ENCODE results near the gene VPS39.

Gene VPS39

DNA sequence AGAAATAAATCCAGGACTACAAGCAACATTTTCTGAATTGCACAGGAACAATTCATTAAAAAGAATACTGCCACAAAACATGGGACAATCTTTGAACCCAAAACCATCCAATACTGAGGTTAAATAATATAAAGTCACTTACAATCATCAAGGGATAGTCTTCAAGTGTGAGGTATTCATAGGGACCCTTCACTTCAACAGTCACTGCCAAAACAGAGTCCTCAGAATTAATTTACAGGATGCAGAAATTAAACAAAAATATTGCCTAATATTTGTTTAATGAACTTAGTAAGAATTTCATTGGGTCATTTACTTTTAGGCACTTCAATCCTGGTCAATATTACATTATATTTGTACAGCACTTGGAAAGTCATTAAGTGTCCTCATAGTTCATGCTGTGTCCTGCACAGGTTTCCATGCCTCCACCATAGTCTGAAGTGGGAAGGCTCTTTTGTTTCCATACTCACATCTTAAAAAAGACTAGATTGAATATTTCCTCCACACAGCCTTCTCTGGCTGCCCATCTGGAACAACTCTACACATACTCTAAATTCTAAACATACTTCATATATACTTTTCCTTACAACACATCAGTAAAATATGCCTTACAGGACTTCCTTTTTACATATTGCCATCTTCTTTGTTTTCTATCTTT is 31.6 kb upstream of the VPS39 start:
- Histone ChIP-seq H3K27me3 (ENCODE audit: insufficient read depth, poor library complexity, severe bottlenecking) (no peaks in the 10 kb centered on the region), H3K4me3 (replicated peaks; ENCODE audit: insufficient read depth, low read length) (no peak overlapping the region), H3K27ac (replicated peaks) (no peak overlapping the region)
- no peak for DNase-seq (ENCODE audit: low read depth in 1 of 2, low spot score in 1 of 2)
- TF ChIP-seq GABPA (IDR thresholded peaks at IDR 0.05; ENCODE audit: low read depth), result no peak
- TF ChIP-seq, protein P1, sequence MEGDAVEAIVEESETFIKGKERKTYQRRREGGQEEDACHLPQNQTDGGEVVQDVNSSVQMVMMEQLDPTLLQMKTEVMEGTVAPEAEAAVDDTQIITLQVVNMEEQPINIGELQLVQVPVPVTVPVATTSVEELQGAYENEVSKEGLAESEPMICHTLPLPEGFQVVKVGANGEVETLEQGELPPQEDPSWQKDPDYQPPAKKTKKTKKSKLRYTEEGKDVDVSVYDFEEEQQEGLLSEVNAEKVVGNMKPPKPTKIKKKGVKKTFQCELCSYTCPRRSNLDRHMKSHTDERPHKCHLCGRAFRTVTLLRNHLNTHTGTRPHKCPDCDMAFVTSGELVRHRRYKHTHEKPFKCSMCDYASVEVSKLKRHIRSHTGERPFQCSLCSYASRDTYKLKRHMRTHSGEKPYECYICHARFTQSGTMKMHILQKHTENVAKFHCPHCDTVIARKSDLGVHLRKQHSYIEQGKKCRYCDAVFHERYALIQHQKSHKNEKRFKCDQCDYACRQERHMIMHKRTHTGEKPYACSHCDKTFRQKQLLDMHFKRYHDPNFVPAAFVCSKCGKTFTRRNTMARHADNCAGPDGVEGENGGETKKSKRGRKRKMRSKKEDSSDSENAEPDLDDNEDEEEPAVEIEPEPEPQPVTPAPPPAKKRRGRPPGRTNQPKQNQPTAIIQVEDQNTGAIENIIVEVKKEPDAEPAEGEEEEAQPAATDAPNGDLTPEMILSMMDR (IDR thresholded peaks at IDR 0.05; ENCODE audit: insufficient read depth, low read length), result no peak
- TF ChIP-seq, protein P2, sequence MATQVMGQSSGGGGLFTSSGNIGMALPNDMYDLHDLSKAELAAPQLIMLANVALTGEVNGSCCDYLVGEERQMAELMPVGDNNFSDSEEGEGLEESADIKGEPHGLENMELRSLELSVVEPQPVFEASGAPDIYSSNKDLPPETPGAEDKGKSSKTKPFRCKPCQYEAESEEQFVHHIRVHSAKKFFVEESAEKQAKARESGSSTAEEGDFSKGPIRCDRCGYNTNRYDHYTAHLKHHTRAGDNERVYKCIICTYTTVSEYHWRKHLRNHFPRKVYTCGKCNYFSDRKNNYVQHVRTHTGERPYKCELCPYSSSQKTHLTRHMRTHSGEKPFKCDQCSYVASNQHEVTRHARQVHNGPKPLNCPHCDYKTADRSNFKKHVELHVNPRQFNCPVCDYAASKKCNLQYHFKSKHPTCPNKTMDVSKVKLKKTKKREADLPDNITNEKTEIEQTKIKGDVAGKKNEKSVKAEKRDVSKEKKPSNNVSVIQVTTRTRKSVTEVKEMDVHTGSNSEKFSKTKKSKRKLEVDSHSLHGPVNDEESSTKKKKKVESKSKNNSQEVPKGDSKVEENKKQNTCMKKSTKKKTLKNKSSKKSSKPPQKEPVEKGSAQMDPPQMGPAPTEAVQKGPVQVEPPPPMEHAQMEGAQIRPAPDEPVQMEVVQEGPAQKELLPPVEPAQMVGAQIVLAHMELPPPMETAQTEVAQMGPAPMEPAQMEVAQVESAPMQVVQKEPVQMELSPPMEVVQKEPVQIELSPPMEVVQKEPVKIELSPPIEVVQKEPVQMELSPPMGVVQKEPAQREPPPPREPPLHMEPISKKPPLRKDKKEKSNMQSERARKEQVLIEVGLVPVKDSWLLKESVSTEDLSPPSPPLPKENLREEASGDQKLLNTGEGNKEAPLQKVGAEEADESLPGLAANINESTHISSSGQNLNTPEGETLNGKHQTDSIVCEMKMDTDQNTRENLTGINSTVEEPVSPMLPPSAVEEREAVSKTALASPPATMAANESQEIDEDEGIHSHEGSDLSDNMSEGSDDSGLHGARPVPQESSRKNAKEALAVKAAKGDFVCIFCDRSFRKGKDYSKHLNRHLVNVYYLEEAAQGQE (IDR thresholded peaks at IDR 0.05; ENCODE audit: insufficient replicate concordance, low read depth), result no peak
- no peak for TF ChIP-seq POLR2AphosphoS5 (IDR thresholded peaks at IDR 0.05; ENCODE audit: low read depth)
- TF ChIP-seq SPI1 (IDR thresholded peaks at IDR 0.05; ENCODE audit: borderline replicate concordance, low read depth), result no peak

- no peak overlapping the region for H3K4me3 ChIP-seq (replicated peaks; ENCODE audit: insufficient read depth, low read length)
- TF ChIP-seq POLR2AphosphoS5 (IDR thresholded peaks at IDR 0.05; ENCODE audit: low read depth) (no peak), GABPA (IDR thresholded peaks at IDR 0.05; ENCODE audit: low read depth) (no peak), SPI1 (IDR thresholded peaks at IDR 0.05; ENCODE audit: borderline replicate concordance, low read depth) (no peak)
- TF ChIP-seq, protein P1 (IDR thresholded peaks at IDR 0.05; ENCODE audit: insufficient read depth, low read length), result no peak
- TF ChIP-seq, protein P2 (IDR thresholded peaks at IDR 0.05; ENCODE audit: insufficient replicate concordance, low read depth), result no peak
- peak overlapping the region; percentile 19 for H3K27ac ChIP-seq (replicated peaks)
- H3K27me3 ChIP-seq (ENCODE audit: insufficient read depth, poor library complexity, severe bottlenecking), result no peaks in the 10 kb centered on the region
- DNase-seq (ENCODE audit: low read depth in 1 of 2, low spot score in 1 of 2), result peak in 1 of 2 experiments; percentile 24
These were observed 25.0 kb upstream of the VPS39 start for GRCh38 chr15:42233107-42233506.

- no peak for DNase-seq (ENCODE audit: low read depth in 1 of 2, low spot score in 1 of 2)
- TF ChIP-seq POLR2AphosphoS5 (IDR thresholded peaks at IDR 0.05; ENCODE audit: low read depth) (no peak), GABPA (IDR thresholded peaks at IDR 0.05; ENCODE audit: low read depth) (no peak), SPI1 (IDR thresholded peaks at IDR 0.05; ENCODE audit: borderline replicate concordance, low read depth) (no peak)
- TF ChIP-seq, protein P2 (IDR thresholded peaks at IDR 0.05; ENCODE audit: insufficient replicate concordance, low read depth), result no peak
- TF ChIP-seq, protein P1 (IDR thresholded peaks at IDR 0.05; ENCODE audit: insufficient read depth, low read length), result no peak
- H3K27me3 ChIP-seq (ENCODE audit: insufficient read depth, poor library complexity, severe bottlenecking), result no peaks in the 10 kb centered on the region
- H3K4me3 ChIP-seq (replicated peaks; ENCODE audit: insufficient read depth, low read length), result no peak overlapping the region
- peak overlapping the region; percentile 19 for H3K27ac ChIP-seq (replicated peaks)
These were observed 24.5 kb upstream of the VPS39 start for GRCh38 chr15:42232606-42233005.

Data from HL-60 (cell line).